VCaP (cell line): ENCODE data around the gene CYP4F22.

Experiments used
- H3K27ac ChIP-seq: fragments of 450-650 bp; 2 replicates; pipeline ENCODE4 v1.5.1; 2017
- TF ChIP-seq, protein P1 (sequence below): fragments of 450-650 bp; conservative IDR thresholded peaks from 2 replicates; pipeline ENCODE4 v1.5.1; 2017; ENCODE audit warnings: mild to moderate bottlenecking, moderate library complexity

Gene CYP4F22

GRCh38 chr19:15508035-15508710 lies at the start of gene CYP4F22:
TSS of gene CYP4F22 (plus strand) at chr19:15508525. CDS start at chr19:15525337, 16,812 bp downstream.
- H3K27ac ChIP-seq = peak within 1 kb of the TSS; percentile 48; the same call in 1 of the 2 replicates
- TF ChIP-seq, protein P1, sequence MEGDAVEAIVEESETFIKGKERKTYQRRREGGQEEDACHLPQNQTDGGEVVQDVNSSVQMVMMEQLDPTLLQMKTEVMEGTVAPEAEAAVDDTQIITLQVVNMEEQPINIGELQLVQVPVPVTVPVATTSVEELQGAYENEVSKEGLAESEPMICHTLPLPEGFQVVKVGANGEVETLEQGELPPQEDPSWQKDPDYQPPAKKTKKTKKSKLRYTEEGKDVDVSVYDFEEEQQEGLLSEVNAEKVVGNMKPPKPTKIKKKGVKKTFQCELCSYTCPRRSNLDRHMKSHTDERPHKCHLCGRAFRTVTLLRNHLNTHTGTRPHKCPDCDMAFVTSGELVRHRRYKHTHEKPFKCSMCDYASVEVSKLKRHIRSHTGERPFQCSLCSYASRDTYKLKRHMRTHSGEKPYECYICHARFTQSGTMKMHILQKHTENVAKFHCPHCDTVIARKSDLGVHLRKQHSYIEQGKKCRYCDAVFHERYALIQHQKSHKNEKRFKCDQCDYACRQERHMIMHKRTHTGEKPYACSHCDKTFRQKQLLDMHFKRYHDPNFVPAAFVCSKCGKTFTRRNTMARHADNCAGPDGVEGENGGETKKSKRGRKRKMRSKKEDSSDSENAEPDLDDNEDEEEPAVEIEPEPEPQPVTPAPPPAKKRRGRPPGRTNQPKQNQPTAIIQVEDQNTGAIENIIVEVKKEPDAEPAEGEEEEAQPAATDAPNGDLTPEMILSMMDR = no peak

GRCh38 chr19:15461694-15462093 lies 46.6 kb upstream of the CYP4F22 start:
- TF ChIP-seq, protein P1 = no peak
- no peak overlapping the region for H3K27ac ChIP-seq

GRCh38 chr19:15463861-15464371 lies 44.4 kb upstream of the CYP4F22 start:
- no peak overlapping the region for H3K27ac ChIP-seq
- TF ChIP-seq, protein P1 = no peak

GRCh38 chr19:15464394-15465385 lies 43.6 kb upstream of the CYP4F22 start, which contains the start of gene RASAL3:
TSS of gene RASAL3 (minus strand) at chr19:15464544. CDS start at chr19:15464358, 186 bp downstream.
- no peak within 1 kb of the TSS for H3K27ac ChIP-seq
- TF ChIP-seq, protein P1 = no peak

DNA sequence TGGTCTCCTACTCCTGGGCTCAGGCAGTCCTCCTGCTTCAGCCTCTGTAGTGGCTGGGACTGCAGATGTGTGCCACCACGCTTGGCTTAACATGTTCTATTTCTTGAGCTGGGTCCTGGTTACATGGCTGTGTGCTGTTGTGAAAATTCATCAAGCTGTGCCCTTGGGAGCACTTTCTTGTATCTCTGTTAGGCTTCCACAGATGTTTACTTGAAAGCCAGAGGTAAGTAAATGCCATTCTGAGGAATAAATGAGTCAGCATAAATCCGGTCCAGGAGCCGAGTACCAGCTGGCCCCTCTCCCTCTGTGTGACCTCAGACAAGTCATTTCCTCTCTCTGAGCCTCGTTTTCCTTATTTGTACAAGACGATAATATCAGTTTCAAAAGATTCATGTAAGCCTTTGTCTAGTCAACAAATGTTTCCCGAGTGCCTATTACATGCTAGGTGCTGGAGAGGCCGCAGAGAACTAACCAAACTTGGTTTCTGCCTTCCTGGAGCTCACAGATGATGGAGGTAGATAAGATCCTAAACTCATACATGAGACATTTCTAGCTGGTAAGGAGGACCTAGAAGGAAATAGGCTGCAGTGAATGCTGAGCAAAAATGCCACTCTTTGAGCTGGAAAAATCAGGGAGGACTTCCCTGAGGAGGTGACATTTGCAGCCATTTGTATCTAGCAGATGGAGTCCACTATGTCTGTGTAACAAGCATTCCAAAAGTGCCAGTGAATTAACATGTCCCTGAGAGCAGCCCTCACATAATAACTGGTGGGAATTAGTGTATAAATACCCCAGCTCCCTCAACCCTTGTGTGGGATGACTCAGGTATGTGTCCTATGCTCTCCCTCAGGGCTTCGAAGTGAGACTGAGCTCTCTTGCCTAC lies 41.2 kb upstream of the CYP4F22 start:
- H3K27ac ChIP-seq = peak overlapping the region; percentile 64
- TF ChIP-seq, protein P1 = no peak

- H3K27ac ChIP-seq = peak overlapping the region; percentile 64
- TF ChIP-seq, protein P1 = no peak
Observed at GRCh38 chr19:15467734-15468214, 40.6 kb upstream of the CYP4F22 start.
